GM12891 (cell line): ENCODE measurements around the gene GAGE13.
"Not testable (repeated sequence)": the region's sequence is repeated elsewhere in the genome, so short reads cannot be mapped to it uniquely, and the experiment has no call there.

Experiments
- POLR2A ChIP-seq: IDR thresholded peaks from 2 replicates; pipeline ENCODE4 v1.6.1; 2011; ENCODE audit warnings: low read depth, low read length, control low read depth
- POLR2AphosphoS5 ChIP-seq: IDR thresholded peaks from 2 replicates; pipeline ENCODE4 v1.6.1; 2011; ENCODE audit warnings: low read depth, low read length, control low read depth

- not testable (repeated sequence) for TF ChIP-seq POLR2A, POLR2AphosphoS5
Observed at GRCh38 chrX:49341449-49341848, 10.1 kb downstream of the GAGE13 start.
